NCI-H128 (cell line): Measurements from ENCODE around the gene TBC1D1.

Experiments used
- DNase-seq: peaks from one replicate; lab custom pipeline; 2025; ENCODE audit not compliant: unreplicated experiment; lab: John Stamatoyannopoulos, UW

Gene TBC1D1

GRCh38 chr4:37989398-37990260, 98.7 kb downstream of the TBC1D1 start:
- no peak for DNase-seq

DNA sequence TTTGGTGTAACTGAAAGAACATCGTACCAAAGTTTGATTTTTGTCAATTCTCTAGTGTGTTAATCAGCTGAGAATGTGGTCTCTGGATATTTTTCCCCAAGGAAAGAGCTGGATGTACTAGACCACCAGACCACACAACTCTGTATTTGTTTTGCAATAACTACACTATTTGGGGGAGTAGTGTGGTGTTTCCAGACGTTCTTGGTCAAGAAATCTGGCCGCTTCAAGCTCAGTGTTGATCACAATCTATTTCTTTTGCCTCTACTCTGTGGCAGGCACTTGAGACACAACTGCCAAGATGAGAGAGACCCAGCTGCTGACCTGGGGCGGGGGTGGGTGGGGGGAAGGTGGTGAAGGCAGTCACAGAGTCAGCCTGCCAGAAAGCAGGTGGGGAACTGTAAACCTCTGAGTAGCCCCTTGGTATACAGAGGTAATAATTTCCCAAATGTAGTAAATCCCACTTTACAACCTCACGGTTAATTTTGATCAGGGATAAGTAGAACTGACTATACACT, 99.9 kb downstream of the TBC1D1 start:
- no peak for DNase-seq

GRCh38 chr4:37991623-37992410, 100.9 kb downstream of the TBC1D1 start:
- DNase-seq: no peak

- no peak for DNase-seq
Observed at GRCh38 chr4:37993806-37994205, 102.9 kb downstream of the TBC1D1 start.

GRCh38 chr4:37994569-37994968, 103.7 kb downstream of the TBC1D1 start:
- DNase-seq: no peak

DNA sequence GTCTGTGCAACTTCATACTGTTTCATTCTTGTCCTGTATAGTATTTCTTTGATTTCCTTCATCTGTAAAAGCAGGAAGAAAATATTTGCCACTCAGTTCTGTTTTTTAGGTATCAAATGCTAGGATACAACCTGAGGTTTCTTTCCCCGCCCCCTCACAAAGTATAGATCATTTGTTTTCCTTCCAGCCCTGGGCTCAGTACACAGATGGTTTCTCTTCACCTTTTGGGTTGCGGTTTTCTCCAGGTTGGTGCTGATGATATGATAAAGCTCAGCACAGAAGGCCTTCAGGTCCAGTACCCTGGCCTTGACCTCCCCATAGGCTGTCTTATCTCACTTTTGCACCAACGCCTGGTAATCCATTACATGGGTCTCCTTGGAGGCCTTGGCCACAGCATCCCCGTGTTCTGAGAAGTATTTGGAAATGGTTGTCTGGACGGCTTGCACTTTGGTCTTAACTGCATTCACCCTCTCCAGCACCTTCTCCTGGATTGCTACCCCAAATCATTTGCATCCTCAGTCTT, 104.5 kb downstream of the TBC1D1 start:
- no peak for DNase-seq

GRCh38 chr4:37995981-37996775, 105.3 kb downstream of the TBC1D1 start:
- DNase-seq: no peak

GRCh38 chr4:37998226-37998625, 107.3 kb downstream of the TBC1D1 start:
- no peak for DNase-seq

- no peak for DNase-seq
Observed at GRCh38 chr4:37999000-37999716, 108.3 kb downstream of the TBC1D1 start.

- DNase-seq: no peak
Observed at GRCh38 chr4:37999965-38000364, 109.1 kb downstream of the TBC1D1 start.

DNA sequence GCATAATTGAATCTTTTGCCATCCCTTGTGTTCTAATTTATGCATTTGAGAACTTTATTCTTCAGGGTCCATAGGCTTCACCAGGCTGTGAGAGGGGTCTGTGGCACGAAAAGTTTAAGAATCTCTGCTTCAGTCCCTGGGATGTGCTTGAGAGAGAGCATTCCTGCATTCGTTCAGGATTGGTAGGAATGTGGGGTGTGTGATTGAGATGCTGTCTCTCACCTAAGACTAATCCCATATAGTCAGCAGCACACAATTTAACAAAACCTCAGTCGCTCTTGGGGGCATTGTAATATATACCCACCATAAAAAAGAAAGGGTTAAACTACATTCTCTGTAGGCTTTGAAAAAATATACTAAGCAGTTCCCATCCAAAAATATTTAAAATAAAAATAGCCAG, 111.0 kb downstream of the TBC1D1 start:
- DNase-seq: no peak

GRCh38 chr4:38002451-38003071, 111.7 kb downstream of the TBC1D1 start:
- DNase-seq: no peak

GRCh38 chr4:38003102-38003501, 112.2 kb downstream of the TBC1D1 start:
- DNase-seq: no peak

DNA sequence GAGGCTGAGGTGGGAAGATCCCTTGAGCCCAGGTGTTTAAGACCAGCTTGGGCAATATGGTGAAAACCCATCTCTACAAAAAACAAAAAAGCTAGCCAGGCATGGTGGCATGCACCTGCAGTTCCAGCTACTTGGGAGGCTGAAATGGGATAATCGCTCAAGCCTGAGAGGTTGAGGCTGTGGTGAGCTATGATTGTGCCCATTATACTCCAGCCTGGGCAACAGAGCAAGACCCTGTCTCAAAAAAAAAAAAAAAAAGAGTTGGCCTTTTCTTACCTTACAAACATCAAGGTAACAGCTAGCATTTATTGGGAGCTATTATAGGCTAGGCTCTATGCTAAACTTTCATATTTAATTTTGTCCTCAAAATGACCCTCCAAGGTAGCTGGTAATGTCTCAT, 112.7 kb downstream of the TBC1D1 start:
- no peak for DNase-seq

DNA sequence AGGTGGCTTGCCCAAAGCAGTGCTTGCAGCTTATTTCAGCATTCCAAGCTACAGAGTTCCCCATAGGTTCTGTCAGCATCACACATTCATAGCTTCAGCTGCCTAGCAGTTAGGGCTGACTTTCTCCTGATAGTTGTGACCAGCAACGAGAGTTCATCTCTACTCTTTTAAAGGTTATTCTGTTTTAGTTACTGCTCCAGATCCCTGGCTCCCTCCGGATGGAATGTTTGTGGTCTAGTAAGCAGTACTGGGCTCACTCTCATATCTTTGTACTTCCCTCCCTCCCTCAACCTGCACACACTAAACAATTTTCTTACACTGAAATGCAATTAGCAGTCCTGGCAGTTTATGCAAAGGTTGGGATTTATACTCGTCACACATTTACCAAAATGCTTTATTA, 113.2 kb downstream of the TBC1D1 start:
- no peak for DNase-seq

GRCh38 chr4:38004887-38005286, 114.0 kb downstream of the TBC1D1 start:
- no peak for DNase-seq

- DNase-seq: no peak
Observed at GRCh38 chr4:38005637-38006036, 114.8 kb downstream of the TBC1D1 start.

GRCh38 chr4:38007645-38008044, 116.8 kb downstream of the TBC1D1 start:
- no peak for DNase-seq

DNA sequence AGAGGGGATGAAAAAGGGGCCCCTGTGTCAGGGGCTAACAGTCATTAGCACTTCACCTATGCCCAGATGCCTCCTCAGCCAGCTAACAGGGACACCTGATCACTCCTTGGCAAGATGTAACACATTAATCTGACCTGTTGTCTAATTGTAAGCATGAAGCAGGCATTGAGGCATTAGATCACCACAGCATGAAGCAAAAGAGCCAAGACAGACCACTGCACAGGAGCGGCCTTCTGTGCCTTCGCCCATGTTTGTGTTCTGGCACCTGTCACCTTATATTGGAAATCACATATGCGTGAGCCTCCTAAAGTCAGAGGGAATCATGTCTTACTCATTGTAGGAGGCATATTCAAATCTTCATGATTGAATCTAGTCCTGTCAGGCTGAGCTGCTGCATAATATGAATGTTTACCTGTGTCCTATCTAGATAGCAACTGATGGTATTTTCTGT, 117.7 kb downstream of the TBC1D1 start:
- DNase-seq: no peak

- no peak for DNase-seq
Observed at GRCh38 chr4:38009421-38009820, 118.5 kb downstream of the TBC1D1 start.
